Keratinocyte (primary cell): ENCODE data around the gene B3GAT1.

Source experiments
- EZH2 ChIP-seq: IDR thresholded peaks from one replicate; pipeline ENCODE4 v1.6.1; 2012; ENCODE audit warnings: inconsistent platforms, mild to moderate bottlenecking, low read length, moderate library complexity
- TF ChIP-seq, protein P1 (sequence below), 3 experiments: IDR thresholded peaks in 1 of 3; conservative IDR thresholded peaks in 1 of 3; optimal IDR thresholded peaks in 1 of 3; 2 replicates in 2 of 3; 3 replicates in 1 of 3; pipeline versions ENCODE3 to v1.5.1; 2011; ENCODE audit warnings: low read length in 3 of 3, mild to moderate bottlenecking in 3 of 3, moderate library complexity in 2 of 3, control low read depth in 1 of 3, inconsistent platforms in 1 of 3; ENCODE audit not compliant: insufficient read depth in 2 of 3; ENCODE audit errors: extremely low read depth in 1 of 3

DNA sequence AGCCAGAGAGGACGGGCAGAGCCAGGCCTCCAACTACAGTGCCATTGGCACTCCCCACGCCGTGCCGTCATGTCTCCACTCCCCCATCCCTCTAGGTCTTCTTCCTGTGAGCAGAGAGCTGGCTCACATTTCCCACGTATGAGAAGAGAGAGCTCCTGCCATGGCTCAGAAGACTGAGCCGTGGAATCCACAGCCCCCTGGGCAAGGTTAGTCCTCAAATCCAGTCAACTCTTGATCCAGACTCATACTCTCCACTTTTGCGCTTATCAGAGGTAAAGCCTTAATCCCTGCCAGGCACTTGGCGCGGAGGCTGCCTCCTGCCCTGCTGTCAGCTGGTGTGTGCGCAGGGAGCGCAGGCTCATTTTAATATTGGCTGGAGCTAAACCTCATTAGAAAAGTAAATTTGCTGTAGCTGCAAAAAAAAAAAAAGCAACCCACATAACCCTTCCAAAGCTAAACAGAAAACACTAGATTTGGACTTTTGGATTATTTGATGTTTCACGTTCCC, 4.7 kb downstream of the B3GAT1 start:
- TF ChIP-seq, protein P1, sequence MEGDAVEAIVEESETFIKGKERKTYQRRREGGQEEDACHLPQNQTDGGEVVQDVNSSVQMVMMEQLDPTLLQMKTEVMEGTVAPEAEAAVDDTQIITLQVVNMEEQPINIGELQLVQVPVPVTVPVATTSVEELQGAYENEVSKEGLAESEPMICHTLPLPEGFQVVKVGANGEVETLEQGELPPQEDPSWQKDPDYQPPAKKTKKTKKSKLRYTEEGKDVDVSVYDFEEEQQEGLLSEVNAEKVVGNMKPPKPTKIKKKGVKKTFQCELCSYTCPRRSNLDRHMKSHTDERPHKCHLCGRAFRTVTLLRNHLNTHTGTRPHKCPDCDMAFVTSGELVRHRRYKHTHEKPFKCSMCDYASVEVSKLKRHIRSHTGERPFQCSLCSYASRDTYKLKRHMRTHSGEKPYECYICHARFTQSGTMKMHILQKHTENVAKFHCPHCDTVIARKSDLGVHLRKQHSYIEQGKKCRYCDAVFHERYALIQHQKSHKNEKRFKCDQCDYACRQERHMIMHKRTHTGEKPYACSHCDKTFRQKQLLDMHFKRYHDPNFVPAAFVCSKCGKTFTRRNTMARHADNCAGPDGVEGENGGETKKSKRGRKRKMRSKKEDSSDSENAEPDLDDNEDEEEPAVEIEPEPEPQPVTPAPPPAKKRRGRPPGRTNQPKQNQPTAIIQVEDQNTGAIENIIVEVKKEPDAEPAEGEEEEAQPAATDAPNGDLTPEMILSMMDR (optimal IDR thresholded peaks at IDR 0.05 in 1 of 3, IDR thresholded peaks at IDR 0.05 in 1 of 3, conservative IDR thresholded peaks at IDR 0.05 in 1 of 3; ENCODE audit: extremely low read depth in 1 of 3, insufficient read depth in 2 of 3, low read length in 3 of 3) = no peak
- no peak for TF ChIP-seq EZH2
